Activated T-helper 1 cell treated with Interleukin-2 at 50 U/mL for 16 hours (primary cell): ENCODE measurements around the gene TIMM8B.
"Not testable (repeated sequence)": the region's sequence is repeated elsewhere in the genome, so short reads cannot be mapped to it uniquely, and the experiment has no call there.

Experiments used
- DNase-seq: peaks from one replicate; pipeline ENCODE4 v3.0.0-alpha.2; 2020; ENCODE audit warnings: low read depth

TIMM8B gene

DNA sequence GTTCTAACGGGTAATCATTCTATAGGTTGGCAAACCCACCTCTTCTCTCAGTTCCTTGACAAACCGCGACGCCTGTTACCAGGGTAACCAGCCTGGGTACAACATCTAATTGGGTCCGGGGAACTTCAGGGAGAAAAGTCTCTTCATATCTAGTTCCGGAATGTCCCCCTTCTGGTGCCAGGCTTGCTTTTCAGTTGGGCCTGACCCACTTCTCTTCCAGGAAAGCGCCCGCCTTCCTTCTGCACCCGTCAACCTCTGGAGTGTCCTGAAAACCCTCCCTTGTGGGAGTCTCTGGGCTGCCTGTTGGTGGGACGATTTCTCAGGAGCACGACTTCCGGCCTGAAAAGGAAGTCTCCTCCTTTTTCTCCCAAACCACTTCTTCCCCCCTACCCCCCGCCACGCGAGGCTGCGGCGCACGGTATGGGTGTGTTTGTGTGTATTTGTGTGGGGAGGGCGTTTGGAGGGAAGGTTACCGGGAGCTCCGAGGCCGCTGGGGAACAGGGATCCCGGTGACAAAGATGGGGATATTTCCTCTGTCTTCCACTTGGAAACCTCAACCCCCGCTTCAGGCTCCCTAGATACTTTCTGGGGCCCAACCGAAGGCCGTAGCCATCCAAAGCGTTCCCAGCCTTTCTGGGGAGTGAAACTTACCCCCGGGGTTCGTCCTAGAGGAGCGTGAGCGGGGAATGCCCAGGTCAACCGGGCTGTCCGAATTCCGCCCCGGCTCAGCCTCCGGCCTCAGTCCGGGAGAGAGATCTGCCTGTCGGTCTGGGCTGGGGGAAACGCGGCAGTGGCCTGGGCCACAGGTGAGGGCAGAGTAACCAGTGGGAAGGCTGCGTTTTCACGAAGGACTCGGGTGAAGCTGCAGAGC, 12.4 kb downstream of the TIMM8B start, which contains the start of the genes NKAPD1 and PIH1D2:
Gene NKAPD1 (plus strand): TSS at position 359 of the 871 bp plus-strand sequence. CDS start 1,276 bp downstream, outside the sequence.
Gene PIH1D2 (minus strand): TSS at position 77 of the 871 bp plus-strand sequence. CDS start 843 bp downstream, outside the sequence.
- DNase-seq = peak; percentile 56

DNA sequence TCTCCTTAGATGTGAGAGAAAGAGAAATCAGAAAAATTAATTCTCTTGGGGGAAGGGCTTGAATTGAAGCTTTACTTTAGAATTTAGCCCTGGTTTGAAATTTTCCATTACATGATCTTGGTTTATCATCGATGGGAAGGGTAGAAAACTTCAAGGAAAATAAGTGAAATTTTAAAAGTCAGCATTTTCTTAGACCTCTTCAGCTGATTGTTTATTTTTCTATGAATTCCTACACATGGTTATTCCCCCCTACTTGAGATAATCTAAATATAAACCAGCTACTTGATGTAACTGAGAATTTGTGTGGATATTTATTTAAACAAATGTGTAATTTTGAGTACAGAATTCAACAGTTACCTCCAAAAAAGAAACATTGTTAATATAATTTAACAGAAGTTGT, 23.6 kb downstream of the TIMM8B start:
- no peak for DNase-seq

DNA sequence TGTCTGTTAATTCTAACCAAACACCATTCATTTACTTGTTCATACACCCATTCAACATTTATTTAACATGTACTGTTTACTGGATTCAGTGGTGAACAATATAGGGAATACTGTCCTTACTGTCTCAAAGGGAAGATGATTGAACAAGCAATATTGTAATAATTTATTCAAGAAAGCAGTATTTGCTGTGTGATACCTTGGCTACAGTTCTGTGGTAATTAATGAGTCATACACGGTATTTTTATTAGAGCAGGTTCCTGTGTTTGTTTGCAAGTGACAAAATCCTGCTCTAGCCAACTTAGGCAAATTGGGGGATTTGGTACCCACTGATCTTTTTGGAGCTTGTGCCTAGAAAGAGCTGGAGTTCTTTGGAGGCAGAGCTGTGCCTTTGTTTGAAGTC, 28.5 kb downstream of the TIMM8B start:
- DNase-seq = no peak

DNA sequence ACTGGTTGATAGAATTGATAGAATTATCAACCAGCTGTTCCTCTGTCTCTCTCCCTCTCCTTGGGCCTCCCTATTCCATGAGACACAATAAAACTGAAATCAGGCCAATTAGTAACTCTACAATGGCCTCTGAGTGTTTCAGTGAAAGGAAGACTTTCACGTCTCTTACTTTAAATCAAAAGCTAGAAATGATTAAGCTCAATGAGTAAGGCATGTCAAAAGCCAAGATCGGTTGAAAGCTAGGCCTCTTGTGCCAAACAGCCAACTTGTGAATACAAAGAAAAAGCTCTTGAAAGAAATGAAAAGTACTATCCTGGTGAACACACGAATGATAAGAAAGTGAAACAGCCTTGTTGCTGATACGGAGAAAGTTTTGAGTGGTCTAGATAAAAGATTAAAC, 29.4 kb downstream of the TIMM8B start:
- DNase-seq = no peak

DNA sequence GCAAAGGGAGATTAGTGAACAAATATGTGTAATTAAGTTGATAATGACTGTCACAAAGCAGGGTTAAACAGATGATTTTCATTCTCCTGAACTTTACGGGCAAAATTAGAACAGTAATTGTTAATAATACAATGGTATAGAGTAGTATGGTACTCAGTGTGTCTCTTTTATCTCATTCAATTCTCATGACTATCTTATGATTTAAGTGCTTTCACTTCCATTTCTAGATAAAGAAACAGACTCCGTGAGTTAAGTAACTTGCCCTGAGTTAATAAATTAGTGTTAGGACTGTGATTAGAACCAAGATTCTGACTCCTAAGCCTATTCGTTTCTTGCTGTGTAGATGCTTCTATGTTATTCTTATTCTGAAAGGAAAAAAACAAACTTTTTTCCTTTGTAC, 34.8 kb downstream of the TIMM8B start:
- no peak for DNase-seq

DNA sequence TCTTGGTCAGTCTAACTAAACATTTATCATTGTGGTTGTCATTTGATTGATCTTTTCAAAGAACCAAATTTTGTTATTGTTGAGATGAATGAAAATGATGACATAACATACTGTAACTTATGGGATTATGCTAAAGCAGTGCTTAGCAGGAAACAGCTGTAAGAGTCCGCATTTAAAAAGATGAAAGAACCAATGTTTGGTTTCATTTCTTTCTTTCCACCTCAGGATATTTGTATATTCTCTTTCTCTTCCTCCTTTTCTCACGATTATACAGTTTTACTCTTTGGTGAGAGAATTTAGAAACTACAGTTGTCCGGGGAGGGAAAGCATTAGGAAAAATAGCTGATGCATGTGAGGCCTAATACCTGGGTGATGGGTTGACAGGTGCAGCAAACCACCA, 35.8 kb downstream of the TIMM8B start:
- no peak for DNase-seq

DNA sequence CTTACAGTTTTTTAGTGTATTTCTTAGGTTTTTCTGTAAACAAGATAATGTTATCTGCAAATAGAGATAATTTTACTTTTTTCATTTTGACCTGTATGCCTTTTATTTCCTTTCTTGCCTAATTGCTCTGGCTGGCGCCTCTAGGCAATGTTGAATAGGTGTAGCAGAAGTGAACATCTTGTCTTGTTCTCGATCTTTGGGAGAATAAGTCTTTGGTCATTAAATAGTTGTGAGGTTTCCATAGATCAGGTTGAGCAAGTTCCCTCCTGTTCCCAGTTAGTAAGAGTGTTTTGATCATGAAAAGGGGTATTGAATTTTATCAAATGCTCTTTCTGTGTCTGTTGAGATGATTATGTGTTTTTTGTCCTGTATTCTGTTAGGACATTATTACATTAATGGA, 36.8 kb downstream of the TIMM8B start:
- DNase-seq = no peak

DNA sequence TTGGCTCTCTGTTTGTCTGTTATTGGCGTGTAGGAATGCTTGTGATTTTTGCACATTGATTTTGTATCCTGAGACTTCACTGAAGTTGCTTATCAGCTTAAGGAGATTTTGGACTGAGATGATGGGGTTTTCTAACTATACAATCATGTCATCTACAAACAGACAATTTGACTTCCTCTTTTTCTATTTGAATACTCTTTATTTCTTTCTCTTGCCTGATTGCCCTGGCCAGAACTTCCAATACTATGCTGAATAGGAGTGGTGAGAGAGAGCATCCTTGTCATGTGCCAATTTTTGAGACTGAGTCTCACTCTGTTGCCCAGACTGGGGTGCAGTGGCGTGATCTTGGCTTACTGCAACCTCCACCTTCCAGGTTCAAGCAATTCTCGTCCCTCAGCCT, 38.3 kb downstream of the TIMM8B start:
- not testable (repeated sequence) for DNase-seq

DNA sequence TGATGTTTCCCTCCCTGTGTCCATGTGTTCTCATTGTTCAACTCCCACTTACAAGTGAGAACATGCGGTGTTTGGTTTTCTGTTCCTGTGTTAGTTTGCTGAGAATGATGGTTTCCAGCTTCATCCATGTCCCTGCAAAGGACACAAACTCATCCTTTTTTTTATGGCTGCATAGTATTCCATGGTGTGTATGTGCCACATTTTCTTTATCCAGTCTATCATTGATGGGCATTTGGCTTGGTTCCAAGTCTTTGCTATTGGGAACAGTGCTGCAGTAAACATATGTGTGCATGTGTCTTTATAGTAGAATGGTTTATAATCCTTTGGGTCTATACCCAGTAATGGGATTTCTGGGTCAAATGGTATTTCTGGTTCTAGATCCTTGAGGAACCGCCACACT, 39.9 kb downstream of the TIMM8B start:
- DNase-seq = not testable (repeated sequence)

DNA sequence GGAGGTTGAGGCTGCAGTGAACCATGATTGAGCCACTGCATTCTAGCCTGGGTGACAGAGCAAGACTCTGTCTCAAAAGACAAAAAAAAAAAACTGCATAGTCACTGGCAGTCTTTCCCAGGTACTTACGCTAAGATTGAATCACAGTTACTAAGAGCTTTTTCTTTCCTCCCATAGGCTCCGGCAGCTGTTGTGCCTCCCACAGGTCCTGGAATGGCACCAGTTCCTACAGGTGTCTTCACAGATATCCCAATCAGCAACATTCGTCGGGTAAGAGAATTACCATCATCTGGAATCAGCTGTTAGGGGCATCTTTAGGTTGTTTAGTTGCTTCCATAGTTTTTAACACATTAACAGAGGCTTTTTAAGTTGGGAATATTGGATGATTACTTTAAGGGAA, 41.6 kb downstream of the TIMM8B start:
- DNase-seq = no peak

DNA sequence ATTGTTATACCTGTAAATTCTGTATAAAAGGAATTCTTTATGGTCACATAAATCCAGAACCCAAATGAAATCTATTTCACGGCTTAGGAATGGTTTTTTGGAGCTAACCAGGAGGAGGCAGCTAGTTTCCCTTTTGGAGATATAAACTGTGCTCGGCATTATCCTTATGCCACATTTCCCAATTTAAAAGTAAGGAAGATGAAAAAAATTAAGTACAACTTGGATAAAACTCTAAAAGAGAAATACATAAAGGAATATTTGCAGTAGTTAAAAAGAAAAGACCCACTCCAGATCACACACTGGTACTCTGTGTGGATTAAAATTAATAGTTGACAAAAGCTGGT, 43.6 kb downstream of the TIMM8B start:
- no peak for DNase-seq

DNA sequence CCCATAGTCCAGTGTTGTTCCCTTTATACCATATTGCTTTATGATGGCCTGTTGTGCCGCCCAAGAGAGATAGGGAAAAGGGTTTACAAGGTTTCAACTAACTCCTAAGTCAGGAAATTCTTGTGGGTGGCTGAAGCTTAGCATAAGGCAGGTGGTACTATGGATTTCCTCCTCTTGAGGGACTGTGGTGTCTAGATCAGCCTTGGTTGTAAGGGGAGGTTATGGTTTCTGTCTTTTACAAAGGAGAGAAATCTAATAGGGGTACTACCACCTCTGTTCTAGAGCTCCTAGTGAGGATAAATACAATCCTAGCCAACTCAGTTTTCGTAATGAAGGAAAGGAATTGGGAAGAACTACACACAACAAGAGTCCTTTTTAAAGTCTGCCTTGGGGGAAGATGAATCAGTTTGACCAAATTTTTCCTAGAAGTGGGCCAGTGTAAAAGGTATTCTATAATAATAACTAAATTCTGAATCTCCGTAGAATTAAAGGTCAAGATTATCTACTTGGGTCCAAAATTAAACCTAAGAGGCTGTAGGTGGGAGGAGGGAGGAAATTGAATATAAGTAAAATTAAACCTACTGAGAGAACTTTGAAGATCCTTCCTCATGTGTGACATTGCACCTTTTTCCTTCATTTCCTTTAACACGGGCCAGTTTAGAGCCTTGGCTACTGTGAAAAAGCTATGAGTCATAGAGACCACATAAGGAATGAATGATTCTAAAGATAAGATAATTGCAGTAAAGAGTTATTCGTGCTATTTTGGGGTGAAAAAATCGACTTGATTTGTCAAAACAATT, 44.2 kb downstream of the TIMM8B start:
- no peak for DNase-seq

DNA sequence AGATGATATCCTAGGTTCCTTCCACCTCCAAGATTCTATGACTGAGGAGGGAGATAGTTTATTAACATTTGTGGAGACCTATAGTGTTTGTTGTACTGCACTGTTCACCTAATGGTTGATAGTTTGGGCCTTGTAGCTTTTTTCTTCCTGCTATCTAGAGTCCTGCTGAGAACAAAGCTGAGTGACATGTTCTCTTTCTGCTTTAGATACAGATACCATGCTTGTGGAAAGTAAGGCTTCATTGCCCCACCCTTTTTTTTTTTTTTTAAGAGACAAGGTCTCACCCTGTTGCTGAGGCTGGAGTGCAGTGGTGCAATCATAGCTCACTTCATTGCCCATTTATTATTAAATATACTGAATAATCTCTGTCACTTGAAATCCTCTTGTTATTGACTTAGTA, 49.0 kb downstream of the TIMM8B start:
- no peak for DNase-seq
